NCI-H446 (cell line): Measurements from ENCODE around the gene RPL37A.

Experiments used
- DNase-seq, 2 experiments: peaks; one replicate each; lab custom pipeline; 2025; lab: John Stamatoyannopoulos, UW

RPL37A gene

GRCh38 chr2:216490061-216490460 lies 8.6 kb upstream of the RPL37A start:
- DNase-seq, result no peak

GRCh38 chr2:216491793-216492596 lies 6.6 kb upstream of the RPL37A start:
- DNase-seq, result peak in 1 of 2 experiments; percentile 35

GRCh38 chr2:216492597-216493333 lies 5.9 kb upstream of the RPL37A start:
- DNase-seq, result no peak

GRCh38 chr2:216493334-216493685 lies 5.3 kb upstream of the RPL37A start:
- DNase-seq, result no peak

GRCh38 chr2:216495656-216496055 lies 3.0 kb upstream of the RPL37A start:
- no peak for DNase-seq

- no peak for DNase-seq
These were observed 1.1 kb upstream of the RPL37A start for GRCh38 chr2:216497382-216498069.

GRCh38 chr2:216498070-216498378 lies 620 bp upstream of the RPL37A start:
- DNase-seq, result no peak

GRCh38 chr2:216499641-216500218 lies 1.1 kb downstream of the RPL37A start:
- no peak for DNase-seq

- no peak for DNase-seq
These were observed 1.9 kb downstream of the RPL37A start for GRCh38 chr2:216500572-216500971.

- no peak for DNase-seq
These were observed 3.2 kb downstream of the RPL37A start for GRCh38 chr2:216501854-216502253.

- peak in 1 of 2 experiments; percentile 13 for DNase-seq
These were observed 3.9 kb downstream of the RPL37A start for GRCh38 chr2:216502381-216503158.

- DNase-seq, result no peak
These were observed 4.5 kb downstream of the RPL37A start for GRCh38 chr2:216503159-216503629.

GRCh38 chr2:216503697-216504375 lies 5.2 kb downstream of the RPL37A start:
- DNase-seq, result no peak

- no peak for DNase-seq
These were observed 5.7 kb downstream of the RPL37A start for GRCh38 chr2:216504376-216504762.

GRCh38 chr2:216505133-216506106 lies 6.8 kb downstream of the RPL37A start:
- DNase-seq, result no peak

GRCh38 chr2:216507220-216508160 lies 8.8 kb downstream of the RPL37A start:
- DNase-seq, result no peak

GRCh38 chr2:216508229-216508628 lies 9.6 kb downstream of the RPL37A start:
- DNase-seq, result no peak

GRCh38 chr2:216516730-216517350 lies 18.2 kb downstream of the RPL37A start:
- DNase-seq, result peak; percentile 20 to 61
